Subcutaneous adipose tissue (tissue), 4 donors: ENCODE results near the gene NPHP4. TPM values are rescaled to one million over a fixed set of nuclear protein-coding genes. Genes with fewer than 3 reads are reported as not detected.

Source experiments
- total RNA-seq, 4 donors: library from RNA; depleted of rRNA; stranded (reverse); fragments of >200 nt; gene quantifications; one replicate each; pipeline ENCODE4 v1.1.0, GENCODE V29; 2016
- TF ChIP-seq, protein P1 (sequence below): fragments of 450-650 bp; IDR thresholded peaks from one replicate; pipeline ENCODE4 v1.5.1; 2016; ENCODE audit warnings: low read depth, mild to moderate bottlenecking, control low read depth, antibody characterized with exemption, moderate library complexity

Gene NPHP4
- total RNA-seq, 4 donors from 2014 or later: 7.3 to 11.9 (median 9.5) TPM

DNA sequence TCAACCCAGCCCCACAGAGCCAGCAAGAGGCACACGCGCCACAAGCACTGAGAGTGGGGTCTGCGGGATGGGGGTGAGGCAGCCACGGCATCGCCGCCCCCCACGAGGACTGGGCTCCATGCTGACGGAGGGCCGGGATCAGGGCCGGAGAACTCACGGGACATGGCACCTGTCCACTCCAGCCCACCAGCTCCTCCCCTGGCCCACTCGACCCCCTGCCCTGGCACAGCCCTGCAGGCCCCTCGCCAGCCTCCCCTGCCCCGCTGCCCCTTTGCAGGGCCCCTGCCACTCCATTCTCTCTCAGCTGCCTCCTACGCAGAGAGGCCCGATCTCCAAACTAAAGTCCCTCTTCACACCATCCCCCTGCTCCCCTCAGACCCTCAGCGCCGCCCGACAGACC is 134.0 kb downstream of the NPHP4 start:
- TF ChIP-seq, protein P1, sequence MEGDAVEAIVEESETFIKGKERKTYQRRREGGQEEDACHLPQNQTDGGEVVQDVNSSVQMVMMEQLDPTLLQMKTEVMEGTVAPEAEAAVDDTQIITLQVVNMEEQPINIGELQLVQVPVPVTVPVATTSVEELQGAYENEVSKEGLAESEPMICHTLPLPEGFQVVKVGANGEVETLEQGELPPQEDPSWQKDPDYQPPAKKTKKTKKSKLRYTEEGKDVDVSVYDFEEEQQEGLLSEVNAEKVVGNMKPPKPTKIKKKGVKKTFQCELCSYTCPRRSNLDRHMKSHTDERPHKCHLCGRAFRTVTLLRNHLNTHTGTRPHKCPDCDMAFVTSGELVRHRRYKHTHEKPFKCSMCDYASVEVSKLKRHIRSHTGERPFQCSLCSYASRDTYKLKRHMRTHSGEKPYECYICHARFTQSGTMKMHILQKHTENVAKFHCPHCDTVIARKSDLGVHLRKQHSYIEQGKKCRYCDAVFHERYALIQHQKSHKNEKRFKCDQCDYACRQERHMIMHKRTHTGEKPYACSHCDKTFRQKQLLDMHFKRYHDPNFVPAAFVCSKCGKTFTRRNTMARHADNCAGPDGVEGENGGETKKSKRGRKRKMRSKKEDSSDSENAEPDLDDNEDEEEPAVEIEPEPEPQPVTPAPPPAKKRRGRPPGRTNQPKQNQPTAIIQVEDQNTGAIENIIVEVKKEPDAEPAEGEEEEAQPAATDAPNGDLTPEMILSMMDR: no peak

DNA sequence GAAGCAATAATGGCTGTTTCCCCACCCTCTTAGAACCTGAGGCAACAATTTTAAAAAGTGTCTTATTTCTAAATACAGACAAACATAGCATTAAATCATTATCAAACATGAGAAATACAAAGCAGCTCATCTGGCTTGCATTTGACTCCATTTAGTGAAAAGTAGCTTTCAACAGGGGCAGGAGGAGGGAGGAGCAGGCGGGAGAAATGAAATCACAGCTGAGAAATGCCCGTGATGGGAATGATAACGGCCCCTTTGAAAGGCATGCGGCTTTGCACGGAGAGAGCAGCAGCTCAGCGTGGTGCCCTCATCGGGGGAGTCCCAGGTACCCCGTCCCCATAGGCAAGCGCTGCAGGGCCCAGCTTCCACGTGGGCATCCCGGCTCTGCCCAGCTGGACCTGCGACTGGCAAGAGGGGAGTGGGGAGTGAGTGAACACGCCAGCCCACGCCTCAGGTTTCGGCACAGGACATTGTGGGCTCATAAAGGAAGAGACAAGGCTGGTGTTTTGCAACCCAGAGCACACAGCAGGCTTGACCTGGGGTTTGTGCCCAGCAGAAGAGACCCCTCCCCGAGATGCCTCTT is 134.6 kb downstream of the NPHP4 start:
- TF ChIP-seq, protein P1: no peak

DNA sequence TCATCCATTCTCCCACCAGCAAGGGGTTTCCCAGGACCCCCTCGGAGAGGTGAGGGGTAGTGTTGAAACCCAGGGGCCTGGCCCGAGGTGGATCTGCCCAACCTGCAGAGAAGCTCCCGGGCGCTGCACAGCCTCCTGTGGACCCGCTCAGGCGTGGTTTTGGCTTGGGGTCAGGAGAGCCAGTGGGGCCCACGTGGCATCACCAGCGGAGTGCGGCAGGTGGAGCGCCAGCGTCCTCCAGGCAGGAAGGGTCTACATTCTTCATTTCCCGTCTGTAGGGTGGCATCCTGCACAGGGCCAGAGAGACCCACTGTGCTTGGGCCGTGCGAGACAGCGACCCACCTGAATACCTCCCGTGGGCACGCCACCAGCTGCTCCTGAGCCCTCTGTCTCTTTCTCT is 135.2 kb downstream of the NPHP4 start:
- TF ChIP-seq, protein P1: no peak

DNA sequence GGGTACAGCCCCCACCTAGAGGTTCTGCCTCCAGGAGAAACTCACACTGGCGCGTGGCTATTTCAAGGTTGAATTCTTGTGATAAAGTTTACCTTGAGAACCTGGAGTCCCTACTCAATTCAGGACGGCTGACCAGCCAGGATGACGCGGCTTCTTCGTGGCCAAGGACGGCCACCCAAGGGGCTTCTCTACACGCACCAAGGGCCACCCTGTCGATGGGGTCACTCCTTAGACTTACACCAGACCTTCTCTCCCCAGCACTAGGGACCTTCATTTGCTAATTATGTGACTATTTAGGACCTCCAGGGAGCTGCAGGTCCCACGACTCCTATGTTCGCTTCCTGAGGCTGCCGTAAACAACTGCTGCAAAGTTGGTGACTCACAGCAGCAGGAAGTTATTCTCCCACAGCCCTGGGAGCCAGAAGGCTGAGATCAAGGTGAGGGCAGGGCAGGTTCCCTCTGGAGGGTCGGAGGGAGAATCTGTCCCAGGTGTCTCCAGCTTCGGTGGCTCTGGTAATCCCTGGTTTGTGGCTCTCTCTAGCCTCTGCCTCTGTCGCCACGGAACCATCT is 135.9 kb downstream of the NPHP4 start:
- TF ChIP-seq, protein P1: no peak

DNA sequence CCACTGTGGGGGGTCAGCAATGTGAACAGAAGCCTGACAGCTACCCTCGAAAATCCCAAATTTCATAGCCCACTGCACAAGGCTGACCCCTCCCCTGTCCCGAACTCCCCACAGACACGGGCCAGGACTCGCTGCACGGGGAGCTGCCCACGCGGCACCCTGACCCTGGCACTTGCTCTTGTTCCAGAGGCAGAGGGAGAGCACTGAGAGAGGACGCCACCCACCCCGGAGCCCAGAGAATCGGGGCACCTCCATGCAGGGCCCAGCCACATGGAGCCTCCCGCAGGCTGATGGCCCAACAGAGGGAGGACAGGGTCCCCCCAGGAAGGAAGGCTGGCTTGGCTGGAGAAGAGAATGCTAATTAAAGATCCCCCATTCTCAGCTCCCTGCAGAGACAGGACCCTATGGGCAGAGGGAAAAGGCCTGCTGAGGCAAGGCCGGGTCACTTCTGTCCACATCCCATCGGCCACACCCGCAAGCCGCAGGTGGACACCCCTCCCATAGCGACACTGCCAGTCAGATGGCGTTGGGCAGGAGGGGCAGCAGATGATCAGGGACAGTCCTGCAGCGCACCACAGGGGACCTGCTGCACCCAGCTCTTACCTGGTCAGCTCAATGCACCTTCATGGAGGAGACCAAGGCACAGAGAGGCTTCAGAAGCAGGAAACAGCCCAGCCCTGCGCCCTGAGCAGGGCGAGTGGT is 136.9 kb downstream of the NPHP4 start:
- TF ChIP-seq, protein P1: no peak

DNA sequence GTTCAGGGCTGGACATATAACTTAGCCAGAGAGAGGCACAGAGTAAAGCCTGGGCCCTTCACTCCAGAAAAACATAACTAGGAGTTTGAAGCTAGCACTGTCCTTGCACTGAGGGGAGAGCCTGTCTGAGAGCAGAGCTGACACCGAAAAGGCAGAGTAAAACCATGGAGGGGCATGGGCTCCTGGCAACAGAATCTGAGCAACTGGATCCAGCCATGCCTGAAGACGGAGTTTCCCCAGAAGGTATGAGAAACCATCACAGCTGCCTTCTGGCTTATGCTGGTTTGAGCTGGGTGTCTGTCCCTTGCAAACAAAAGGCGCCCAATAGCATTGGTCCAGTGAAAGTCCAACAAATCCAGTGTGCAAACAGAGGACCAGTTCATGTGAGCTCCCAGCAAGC is 137.5 kb downstream of the NPHP4 start:
- TF ChIP-seq, protein P1: no peak

DNA sequence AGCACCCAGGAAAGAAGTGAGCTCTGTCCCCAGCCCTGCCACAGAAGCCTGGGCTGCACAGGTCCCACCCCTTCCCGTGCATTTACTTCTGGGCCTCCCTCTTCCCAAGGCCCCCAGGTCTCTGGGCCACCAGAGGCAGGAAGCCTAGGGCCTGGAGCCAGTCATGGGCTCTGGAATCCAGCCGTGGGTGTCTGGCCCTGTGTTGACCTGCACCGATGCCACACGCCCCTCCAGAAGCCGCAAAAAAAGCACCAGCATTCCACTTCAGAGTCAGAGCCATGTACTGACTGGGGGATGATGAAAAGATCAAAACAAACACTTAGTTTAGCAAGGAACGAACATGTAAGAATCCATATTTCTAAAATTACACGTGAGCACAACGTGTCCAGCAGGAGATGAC is 141.7 kb downstream of the NPHP4 start:
- TF ChIP-seq, protein P1: no peak
